Hippocampal formation (tissue), 2 donors: ENCODE data around the gene OCA2.
"Not testable (repeated sequence)": the region's sequence is repeated elsewhere in the genome, so short reads cannot be mapped to it uniquely, and the experiment has no call there.

Experiments used
- DNase-seq, 2 donors: peaks; one replicate each; lab custom pipeline; 2025; lab: John Stamatoyannopoulos, UW

The OCA2 gene

GRCh38 chr15:27952593-27952992 lies 146.5 kb downstream of the OCA2 start:
- DNase-seq, result not testable (repeated sequence)

GRCh38 chr15:27951191-27951890 lies 147.8 kb downstream of the OCA2 start:
- DNase-seq, result no peak

GRCh38 chr15:27949089-27949488 lies 150.0 kb downstream of the OCA2 start:
- no peak for DNase-seq

GRCh38 chr15:27939246-27939645 lies 159.9 kb downstream of the OCA2 start:
- no peak for DNase-seq

GRCh38 chr15:27937851-27938250 lies 161.3 kb downstream of the OCA2 start:
- no peak for DNase-seq

- no peak for DNase-seq
Observed at GRCh38 chr15:27936164-27936563, 163.0 kb downstream of the OCA2 start.

GRCh38 chr15:27935328-27935727 lies 163.8 kb downstream of the OCA2 start:
- no peak for DNase-seq

- no peak for DNase-seq
Observed at GRCh38 chr15:27934782-27935181, 164.3 kb downstream of the OCA2 start.

- no peak for DNase-seq
Observed at GRCh38 chr15:27933562-27933961, 165.6 kb downstream of the OCA2 start.

GRCh38 chr15:27932600-27932999 lies 166.5 kb downstream of the OCA2 start:
- no peak for DNase-seq

GRCh38 chr15:27928386-27928785 lies 170.7 kb downstream of the OCA2 start:
- no peak for DNase-seq

- no peak for DNase-seq
Observed at GRCh38 chr15:27912283-27912682, 186.8 kb downstream of the OCA2 start.

GRCh38 chr15:27906802-27907201 lies 192.3 kb downstream of the OCA2 start:
- DNase-seq, result no peak

GRCh38 chr15:27903405-27903804 lies 195.7 kb downstream of the OCA2 start:
- no peak for DNase-seq

GRCh38 chr15:27902680-27903385 lies 196.3 kb downstream of the OCA2 start:
- no peak for DNase-seq

- DNase-seq, result no peak
Observed at GRCh38 chr15:27899583-27900285, 199.4 kb downstream of the OCA2 start.

GRCh38 chr15:27897481-27897880 lies 201.6 kb downstream of the OCA2 start:
- DNase-seq, result no peak

GRCh38 chr15:27894645-27895044 lies 204.5 kb downstream of the OCA2 start:
- no peak for DNase-seq

- DNase-seq, result no peak
Observed at GRCh38 chr15:27889258-27889657, 209.9 kb downstream of the OCA2 start.

GRCh38 chr15:27885201-27885600 lies 213.9 kb downstream of the OCA2 start:
- no peak for DNase-seq

GRCh38 chr15:27884726-27885125 lies 214.4 kb downstream of the OCA2 start:
- no peak for DNase-seq

- no peak for DNase-seq
Observed at GRCh38 chr15:27878841-27879240, 220.3 kb downstream of the OCA2 start.

GRCh38 chr15:27873828-27874227 lies 225.3 kb downstream of the OCA2 start:
- DNase-seq, result no peak
